ENCODE data around the gene DIAPH3. TPM values are rescaled to one million over a fixed set of nuclear protein-coding genes. Genes with fewer than 3 reads are reported as not detected.

Gene DIAPH3
- total and polyA plus RNA-seq, 2 donors (not counting 1 experiment from before 2014, with no cell fraction given), result 0.03 to 0.10 TPM

- no peaks in the 10 kb centered on the region for H3K36me3 ChIP-seq (replicated peaks in 1 of 2; ENCODE audit: control extremely low read depth in 1 of 2, control insufficient read depth in 1 of 2, extremely low read depth in 1 of 2, insufficient read depth in 2 of 2, low read length in 1 of 2)
- Mint-ChIP-seq H3K4me1 (peaks cover 1% of the 10 kb centered on the region), H3K27me3 (no peaks in the 10 kb centered on the region), H3K4me3 (no peak overlapping the region), H3K9me3 (ENCODE audit: insufficient read depth) (no peaks in the 10 kb centered on the region), H3K27ac (no peak overlapping the region)
- TF ChIP-seq, protein P1, sequence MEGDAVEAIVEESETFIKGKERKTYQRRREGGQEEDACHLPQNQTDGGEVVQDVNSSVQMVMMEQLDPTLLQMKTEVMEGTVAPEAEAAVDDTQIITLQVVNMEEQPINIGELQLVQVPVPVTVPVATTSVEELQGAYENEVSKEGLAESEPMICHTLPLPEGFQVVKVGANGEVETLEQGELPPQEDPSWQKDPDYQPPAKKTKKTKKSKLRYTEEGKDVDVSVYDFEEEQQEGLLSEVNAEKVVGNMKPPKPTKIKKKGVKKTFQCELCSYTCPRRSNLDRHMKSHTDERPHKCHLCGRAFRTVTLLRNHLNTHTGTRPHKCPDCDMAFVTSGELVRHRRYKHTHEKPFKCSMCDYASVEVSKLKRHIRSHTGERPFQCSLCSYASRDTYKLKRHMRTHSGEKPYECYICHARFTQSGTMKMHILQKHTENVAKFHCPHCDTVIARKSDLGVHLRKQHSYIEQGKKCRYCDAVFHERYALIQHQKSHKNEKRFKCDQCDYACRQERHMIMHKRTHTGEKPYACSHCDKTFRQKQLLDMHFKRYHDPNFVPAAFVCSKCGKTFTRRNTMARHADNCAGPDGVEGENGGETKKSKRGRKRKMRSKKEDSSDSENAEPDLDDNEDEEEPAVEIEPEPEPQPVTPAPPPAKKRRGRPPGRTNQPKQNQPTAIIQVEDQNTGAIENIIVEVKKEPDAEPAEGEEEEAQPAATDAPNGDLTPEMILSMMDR (IDR thresholded peaks at IDR 0.05), result no peak
- TF ChIP-seq EZH2 (IDR thresholded peaks at IDR 0.05; ENCODE audit: borderline replicate concordance, insufficient read depth, low read depth, low read length, poor library complexity, severe bottlenecking), result no peak
- H3K4me3 ChIP-seq (ENCODE audit: control extremely low read depth in 1 of 5, extremely low read depth in 1 of 5, insufficient read depth in 1 of 5, low read depth in 2 of 5, low read length in 4 of 5), result no peak overlapping the region
- H2AFZ ChIP-seq (ENCODE audit: insufficient read depth, low read depth, low read length, poor library complexity, severe bottlenecking), result no peak overlapping the region
- H3K27me3 ChIP-seq (replicated peaks in 1 of 4; ENCODE audit: control extremely low read depth in 1 of 4, control insufficient read depth in 3 of 4, insufficient read depth in 4 of 4, low read length in 3 of 4), result no peaks in the 10 kb centered on the region
- H4K20me1 ChIP-seq (ENCODE audit: control insufficient read depth, insufficient read depth, low read length, poor library complexity, severe bottlenecking), result no peaks in the 10 kb centered on the region
- 80% methylated on average over 1 of the region's 2 CpGs for WGBS (ENCODE audit: insufficient coverage)
- no peaks in the 10 kb centered on the region for H3K9me3 ChIP-seq (ENCODE audit: control extremely low read depth in 1 of 3, control insufficient read depth in 2 of 3, insufficient read depth in 1 of 3, low read length in 2 of 3)
- H3K27ac ChIP-seq (ENCODE audit: low read length in 2 of 2), result no peak overlapping the region
- H3K9ac ChIP-seq (ENCODE audit: low read length), result no peak overlapping the region
- CTCF ChIA-PET, result no interaction called here
- H3K4me1 ChIP-seq (ENCODE audit: control insufficient read depth in 2 of 2, insufficient read depth in 2 of 2, low read length in 2 of 2), result no peaks in the 10 kb centered on the region
- intact Hi-C loops (cut with micrococcal nuclease), result no loop called here
- no peak for DNase-seq
- no peak for ATAC-seq (ENCODE audit: low read depth)
- POLR2A ChIA-PET, result no interaction called here
- H3K79me2 ChIP-seq (ENCODE audit: control insufficient read depth, insufficient read depth, low read length), result no peaks in the 10 kb centered on the region
- H3K4me2 ChIP-seq (replicated peaks; ENCODE audit: low read depth, low read length, poor library complexity, severe bottlenecking), result no peak overlapping the region
Measured at GRCh38 chr13:59950266-59950665, 213.5 kb downstream of the DIAPH3 start.

DNA sequence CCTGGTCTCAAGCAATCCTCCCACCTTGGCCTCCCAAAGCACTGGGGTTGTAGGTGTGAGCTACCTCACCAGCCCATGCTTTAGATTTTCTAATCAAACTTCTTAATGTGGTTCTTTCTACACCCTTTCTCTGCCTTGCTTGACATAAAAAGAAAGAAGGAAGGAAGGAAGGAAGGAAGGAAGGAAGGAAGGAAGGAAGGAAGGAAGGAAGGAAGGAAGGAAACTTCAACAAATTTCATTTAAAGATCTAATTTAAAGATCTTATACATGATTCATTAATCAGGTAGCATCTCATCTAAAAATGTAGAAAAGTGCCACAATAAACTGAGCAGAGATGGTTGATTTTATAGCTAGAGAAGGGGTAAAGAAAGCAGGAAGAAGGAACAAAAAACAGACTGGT is 215.0 kb downstream of the DIAPH3 start:
- Histone ChIP-seq H3K36me3 (replicated peaks in 1 of 2; ENCODE audit: control extremely low read depth in 1 of 2, control insufficient read depth in 1 of 2, extremely low read depth in 1 of 2, insufficient read depth in 2 of 2, low read length in 1 of 2) (no peaks in the 10 kb centered on the region), H3K27me3 (replicated peaks in 1 of 4; ENCODE audit: control extremely low read depth in 1 of 4, control insufficient read depth in 3 of 4, insufficient read depth in 4 of 4, low read length in 3 of 4) (no peaks in the 10 kb centered on the region), H3K4me2 (replicated peaks; ENCODE audit: low read depth, low read length, poor library complexity, severe bottlenecking) (no peak overlapping the region), H3K9me3 (ENCODE audit: control extremely low read depth in 1 of 3, control insufficient read depth in 2 of 3, insufficient read depth in 1 of 3, low read length in 2 of 3) (no peaks in the 10 kb centered on the region), H3K4me3 (ENCODE audit: control extremely low read depth in 1 of 5, extremely low read depth in 1 of 5, insufficient read depth in 1 of 5, low read depth in 2 of 5, low read length in 4 of 5) (no peak overlapping the region), H2AFZ (ENCODE audit: insufficient read depth, low read depth, low read length, poor library complexity, severe bottlenecking) (no peak overlapping the region), H4K20me1 (ENCODE audit: control insufficient read depth, insufficient read depth, low read length, poor library complexity, severe bottlenecking) (no peaks in the 10 kb centered on the region), H3K27ac (ENCODE audit: low read length in 2 of 2) (no peak overlapping the region), H3K4me1 (ENCODE audit: control insufficient read depth in 2 of 2, insufficient read depth in 2 of 2, low read length in 2 of 2) (no peaks in the 10 kb centered on the region), H3K79me2 (ENCODE audit: control insufficient read depth, insufficient read depth, low read length) (no peaks in the 10 kb centered on the region), H3K9ac (ENCODE audit: low read length) (no peak overlapping the region)
- DNase-seq (no peak), ATAC-seq (ENCODE audit: low read depth) (no peak)
- Mint-ChIP-seq H3K4me3 (no peak overlapping the region), H3K9me3 (ENCODE audit: insufficient read depth) (no peaks in the 10 kb centered on the region), H3K27ac (no peak overlapping the region), H3K27me3 (no peaks in the 10 kb centered on the region), H3K4me1 (peaks cover 1% of the 10 kb centered on the region)
- ChIA-PET POLR2A (no interaction called here), CTCF (no interaction called here)
- TF ChIP-seq, protein P1 (IDR thresholded peaks at IDR 0.05), result no peak
- TF ChIP-seq EZH2 (IDR thresholded peaks at IDR 0.05; ENCODE audit: borderline replicate concordance, insufficient read depth, low read depth, low read length, poor library complexity, severe bottlenecking), result no peak
- intact Hi-C loops (cut with micrococcal nuclease), result no loop called here
